Neural cell (in vitro differentiated cells): Measurements from ENCODE around the gene SCN10A. TPM values are rescaled to one million over a fixed set of nuclear protein-coding genes. Genes with fewer than 3 reads are reported as not detected.

Source experiments
- H2AFZ ChIP-seq: fragments of 200-600, 300-800 bp; sonication (generic), shearing (Covaris generic); 2 replicates; pipeline ENCODE4 v1.6.0; 2014; ENCODE audit warnings: low read depth, mild to moderate bottlenecking, antibody characterized with exemption, low read length, moderate library complexity
- H3F3A ChIP-seq: fragments of 200-600 bp; shearing (Covaris generic); 2 replicates; pipeline ENCODE4 v1.6.1; 2016; ENCODE audit warnings: mild to moderate bottlenecking, moderate library complexity, mixed read lengths, antibody characterized with exemption, low read length; ENCODE audit not compliant: insufficient read depth, poor library complexity, severe bottlenecking
- H3K27ac ChIP-seq: fragments of 200-600, 300-800 bp; sonication (generic), shearing (Covaris generic); 2 replicates; pipeline ENCODE4 v1.5.1; 2014; ENCODE audit warnings: mild to moderate bottlenecking, low read length, moderate library complexity
- H3K27me3 ChIP-seq: fragments of 300-800, 200-600 bp; sonication (generic), shearing (Covaris generic); 2 replicates; pipeline ENCODE4 v1.6.0; 2014; ENCODE audit warnings: mild to moderate bottlenecking, low read depth, low read length, moderate library complexity; ENCODE audit not compliant: insufficient read depth
- H3K36me3 ChIP-seq: fragments of 300-800, 200-600 bp; sonication (generic), shearing (Covaris generic); 2 replicates; pipeline ENCODE4 v1.5.1; 2014; ENCODE audit warnings: mild to moderate bottlenecking, antibody characterized with exemption, low read length, moderate library complexity; ENCODE audit not compliant: insufficient read depth
- H3K4me2 ChIP-seq: fragments of 300-800, 200-600 bp; sonication (generic), shearing (Covaris generic); 2 replicates; pipeline ENCODE4 v1.6.0; 2014; ENCODE audit warnings: mild to moderate bottlenecking, low read length
- H3K4me3 ChIP-seq: fragments of 300-800, 200-600 bp; sonication (generic), shearing (Covaris generic); 2 replicates; pipeline ENCODE4 v1.5.1; 2014; ENCODE audit warnings: mild to moderate bottlenecking, low read length, moderate library complexity
- H3K79me2 ChIP-seq: fragments of 200-600 bp; shearing (Covaris generic); replicated peaks from 2 replicates; pipeline ENCODE4 v1.6.0; 2014; ENCODE audit warnings: mild to moderate bottlenecking, low read length, moderate library complexity; ENCODE audit not compliant: insufficient read depth
- H3K9ac ChIP-seq: fragments of 300-800, 200-600 bp; sonication (generic), shearing (Covaris generic); 2 replicates; pipeline ENCODE4 v1.6.1; 2016; ENCODE audit warnings: mild to moderate bottlenecking, low read length, mixed read lengths
- H3K9me2 ChIP-seq: fragments of 200-600 bp; shearing (Covaris generic); 2 replicates; pipeline ENCODE4 v1.6.1; 2016; ENCODE audit warnings: mild to moderate bottlenecking, low read length, mixed read lengths; ENCODE audit not compliant: insufficient read depth
- H3K9me3 ChIP-seq: fragments of 200-600, 300-800 bp; sonication (generic), shearing (Covaris generic); 2 replicates; pipeline ENCODE4 v1.6.1; 2016; ENCODE audit warnings: mild to moderate bottlenecking, mixed run types, low read length, moderate library complexity, mixed read lengths
- H4K20me1 ChIP-seq: fragments of 200-600 bp; shearing (Covaris generic); 2 replicates; pipeline ENCODE4 v1.6.1; 2016; ENCODE audit warnings: mild to moderate bottlenecking, mixed run types; ENCODE audit not compliant: insufficient read depth
- EP300 ChIP-seq: fragments of 450-650 bp; conservative IDR thresholded peaks from 2 replicates; pipeline ENCODE4 v1.6.1; 2014; ENCODE audit warnings: antibody characterized with exemption, mild to moderate bottlenecking, moderate library complexity; ENCODE audit not compliant: poor library complexity, severe bottlenecking
- EZH2 ChIP-seq: fragments of 200-600, 300-800 bp; shearing (Covaris generic), sonication (generic); IDR thresholded peaks from 2 replicates; pipeline ENCODE4 v1.6.1; 2014; ENCODE audit warnings: antibody characterized with exemption, low read length, borderline replicate concordance, mild to moderate bottlenecking; ENCODE audit not compliant: insufficient read depth, poor library complexity, severe bottlenecking
- MXI1 ChIP-seq: fragments of 450-650 bp; conservative IDR thresholded peaks from 2 replicates; pipeline ENCODE4 v1.6.1; 2014; ENCODE audit warnings: antibody characterized with exemption, mild to moderate bottlenecking; ENCODE audit not compliant: poor library complexity, severe bottlenecking
- POLR2AphosphoS5 ChIP-seq: IDR thresholded peaks from 2 replicates; pipeline ENCODE4 v1.6.1; 2012
- RAD21 ChIP-seq: fragments of 450-650 bp; conservative IDR thresholded peaks from 2 replicates; pipeline ENCODE4 v1.6.1; 2014; ENCODE audit warnings: antibody characterized with exemption, mild to moderate bottlenecking, moderate library complexity
- SMC3 ChIP-seq: fragments of 450-650 bp; conservative IDR thresholded peaks from 2 replicates; pipeline ENCODE4 v1.6.1; 2014; ENCODE audit warnings: antibody characterized with exemption, mild to moderate bottlenecking, moderate library complexity; ENCODE audit not compliant: poor library complexity
- TAF1 ChIP-seq: IDR thresholded peaks from 2 replicates; pipeline ENCODE4 v1.6.1; 2012; ENCODE audit warnings: low read depth
- polyA plus RNA-seq: library from polyadenylated mRNA; depleted of rRNA; stranded (reverse); fragments of >200 nt; gene quantifications from 2 replicates; pipeline ENCODE4 v1.2.3, GENCODE V29; 2014
- TF ChIP-seq, protein P1 (sequence below): IDR thresholded peaks from 2 replicates; pipeline ENCODE4 v1.6.1; 2012; ENCODE audit warnings: borderline replicate concordance
- TF ChIP-seq, protein P2 (sequence below): fragments of 450-650 bp; IDR thresholded peaks from 2 replicates; pipeline ENCODE4 v1.5.1; 2014; ENCODE audit warnings: antibody characterized with exemption, mild to moderate bottlenecking, moderate library complexity; ENCODE audit not compliant: poor library complexity, severe bottlenecking

SCN10A gene
- polyA plus RNA-seq, 1 donor from 2014 or later: not detected

DNA sequence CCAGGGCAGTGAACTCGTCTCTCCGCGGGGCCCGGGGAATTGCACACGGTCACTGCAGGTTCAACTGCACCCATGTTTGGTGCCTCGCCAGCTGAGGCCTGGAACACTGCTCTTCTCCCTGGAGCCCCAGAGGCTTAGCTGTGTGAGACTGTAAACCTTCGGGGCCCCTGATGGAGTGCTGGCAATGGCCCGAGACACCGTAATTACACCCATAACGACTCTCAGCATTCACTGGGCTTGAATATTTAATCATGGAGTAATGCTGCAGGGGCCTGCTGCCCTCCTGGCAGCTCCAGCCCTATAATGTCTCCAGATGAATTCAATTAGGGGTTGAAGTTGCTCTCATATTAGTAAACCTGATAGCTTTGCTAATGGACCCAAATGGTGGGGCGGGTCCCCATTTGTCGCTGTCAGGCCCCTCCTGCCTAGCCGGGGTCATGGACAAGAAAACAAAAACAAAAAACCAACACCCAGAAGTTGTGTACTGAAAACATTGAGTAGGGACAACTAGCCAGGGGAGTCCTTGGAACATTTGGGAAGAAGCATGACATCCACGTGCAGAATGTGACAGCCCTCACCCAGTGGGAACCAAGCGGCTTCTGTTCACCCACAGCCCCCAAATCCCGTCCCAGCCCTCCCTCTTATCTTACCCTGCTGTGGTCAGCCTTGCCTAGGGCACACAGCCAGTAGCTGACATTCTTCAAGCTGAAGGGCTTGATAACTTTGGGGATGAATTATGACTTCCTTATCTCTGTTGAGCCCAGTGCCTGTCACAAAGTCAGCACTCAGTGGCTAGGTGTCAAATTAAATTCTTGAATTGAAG is 92.2 kb downstream of the SCN10A start:
- no peak overlapping the region for H3K9ac ChIP-seq
- no peak overlapping the region for H3K4me3 ChIP-seq
- no peaks in the 10 kb centered on the region for H3K9me3 ChIP-seq
- no peak overlapping the region for H3K27ac ChIP-seq
- H3K27me3 ChIP-seq: no peaks in the 10 kb centered on the region
- no peaks in the 10 kb centered on the region for H3K36me3 ChIP-seq
- no peak overlapping the region for H2AFZ ChIP-seq
- no peaks in the 10 kb centered on the region for H3K9me2 ChIP-seq
- H3K4me2 ChIP-seq: no peak overlapping the region
- H4K20me1 ChIP-seq: no peaks in the 10 kb centered on the region
- TF ChIP-seq POLR2AphosphoS5 (no peak), SMC3 (no peak), MXI1 (no peak), EP300 (no peak), RAD21 (no peak)
- no peaks in the 10 kb centered on the region for H3K79me2 ChIP-seq
- H3F3A ChIP-seq: no peaks in the 10 kb centered on the region

DNA sequence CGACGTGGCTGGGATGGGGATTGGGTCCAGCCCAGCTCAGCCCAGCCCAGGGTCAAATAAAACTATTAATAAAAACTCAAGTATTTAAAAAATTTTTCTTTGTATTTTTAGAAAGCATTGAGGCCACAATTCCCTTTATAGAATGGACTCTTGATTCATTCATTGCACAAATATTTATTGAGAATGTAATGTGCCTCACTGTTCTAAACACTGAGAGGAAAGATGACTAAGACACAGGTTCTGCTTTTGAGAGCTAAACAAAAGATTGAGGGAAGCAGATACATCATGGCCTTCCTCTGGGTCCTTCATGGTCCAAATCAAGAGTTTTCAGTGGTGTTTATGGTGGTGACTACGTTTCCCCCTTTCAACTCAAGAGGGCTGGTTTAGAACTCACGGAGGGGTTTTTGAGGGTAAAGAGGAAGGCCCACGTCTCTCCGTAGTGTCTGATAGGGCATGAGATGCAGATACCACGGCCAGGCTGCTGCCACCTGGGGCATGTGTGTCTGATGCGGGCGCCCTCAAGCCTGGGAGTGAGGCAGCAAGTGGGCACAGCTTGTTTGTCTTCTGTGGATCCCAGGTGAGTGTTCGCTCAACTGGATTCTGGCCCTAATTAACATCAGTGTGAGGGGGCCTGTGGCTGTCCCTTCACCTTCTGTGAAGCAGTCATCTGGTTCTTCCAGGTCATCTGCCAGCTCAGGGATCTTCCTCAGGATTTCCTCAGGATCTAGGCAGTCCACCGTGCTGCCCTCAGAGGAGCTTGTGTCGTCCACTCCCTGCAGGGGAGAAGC is 93.0 kb downstream of the SCN10A start:
- no peaks in the 10 kb centered on the region for H3K36me3 ChIP-seq
- H2AFZ ChIP-seq: no peak overlapping the region
- no peaks in the 10 kb centered on the region for H4K20me1 ChIP-seq
- H3K79me2 ChIP-seq: no peaks in the 10 kb centered on the region
- H3F3A ChIP-seq: no peaks in the 10 kb centered on the region
- no peaks in the 10 kb centered on the region for H3K9me2 ChIP-seq
- no peak for TF ChIP-seq EP300
- TF ChIP-seq MXI1: no peak
- no peak for TF ChIP-seq POLR2AphosphoS5
- TF ChIP-seq TAF1: no peak
- TF ChIP-seq, protein P1, sequence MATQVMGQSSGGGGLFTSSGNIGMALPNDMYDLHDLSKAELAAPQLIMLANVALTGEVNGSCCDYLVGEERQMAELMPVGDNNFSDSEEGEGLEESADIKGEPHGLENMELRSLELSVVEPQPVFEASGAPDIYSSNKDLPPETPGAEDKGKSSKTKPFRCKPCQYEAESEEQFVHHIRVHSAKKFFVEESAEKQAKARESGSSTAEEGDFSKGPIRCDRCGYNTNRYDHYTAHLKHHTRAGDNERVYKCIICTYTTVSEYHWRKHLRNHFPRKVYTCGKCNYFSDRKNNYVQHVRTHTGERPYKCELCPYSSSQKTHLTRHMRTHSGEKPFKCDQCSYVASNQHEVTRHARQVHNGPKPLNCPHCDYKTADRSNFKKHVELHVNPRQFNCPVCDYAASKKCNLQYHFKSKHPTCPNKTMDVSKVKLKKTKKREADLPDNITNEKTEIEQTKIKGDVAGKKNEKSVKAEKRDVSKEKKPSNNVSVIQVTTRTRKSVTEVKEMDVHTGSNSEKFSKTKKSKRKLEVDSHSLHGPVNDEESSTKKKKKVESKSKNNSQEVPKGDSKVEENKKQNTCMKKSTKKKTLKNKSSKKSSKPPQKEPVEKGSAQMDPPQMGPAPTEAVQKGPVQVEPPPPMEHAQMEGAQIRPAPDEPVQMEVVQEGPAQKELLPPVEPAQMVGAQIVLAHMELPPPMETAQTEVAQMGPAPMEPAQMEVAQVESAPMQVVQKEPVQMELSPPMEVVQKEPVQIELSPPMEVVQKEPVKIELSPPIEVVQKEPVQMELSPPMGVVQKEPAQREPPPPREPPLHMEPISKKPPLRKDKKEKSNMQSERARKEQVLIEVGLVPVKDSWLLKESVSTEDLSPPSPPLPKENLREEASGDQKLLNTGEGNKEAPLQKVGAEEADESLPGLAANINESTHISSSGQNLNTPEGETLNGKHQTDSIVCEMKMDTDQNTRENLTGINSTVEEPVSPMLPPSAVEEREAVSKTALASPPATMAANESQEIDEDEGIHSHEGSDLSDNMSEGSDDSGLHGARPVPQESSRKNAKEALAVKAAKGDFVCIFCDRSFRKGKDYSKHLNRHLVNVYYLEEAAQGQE: no peak
- TF ChIP-seq EZH2: no peak
- TF ChIP-seq, protein P2, sequence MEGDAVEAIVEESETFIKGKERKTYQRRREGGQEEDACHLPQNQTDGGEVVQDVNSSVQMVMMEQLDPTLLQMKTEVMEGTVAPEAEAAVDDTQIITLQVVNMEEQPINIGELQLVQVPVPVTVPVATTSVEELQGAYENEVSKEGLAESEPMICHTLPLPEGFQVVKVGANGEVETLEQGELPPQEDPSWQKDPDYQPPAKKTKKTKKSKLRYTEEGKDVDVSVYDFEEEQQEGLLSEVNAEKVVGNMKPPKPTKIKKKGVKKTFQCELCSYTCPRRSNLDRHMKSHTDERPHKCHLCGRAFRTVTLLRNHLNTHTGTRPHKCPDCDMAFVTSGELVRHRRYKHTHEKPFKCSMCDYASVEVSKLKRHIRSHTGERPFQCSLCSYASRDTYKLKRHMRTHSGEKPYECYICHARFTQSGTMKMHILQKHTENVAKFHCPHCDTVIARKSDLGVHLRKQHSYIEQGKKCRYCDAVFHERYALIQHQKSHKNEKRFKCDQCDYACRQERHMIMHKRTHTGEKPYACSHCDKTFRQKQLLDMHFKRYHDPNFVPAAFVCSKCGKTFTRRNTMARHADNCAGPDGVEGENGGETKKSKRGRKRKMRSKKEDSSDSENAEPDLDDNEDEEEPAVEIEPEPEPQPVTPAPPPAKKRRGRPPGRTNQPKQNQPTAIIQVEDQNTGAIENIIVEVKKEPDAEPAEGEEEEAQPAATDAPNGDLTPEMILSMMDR: no peak
- no peak for TF ChIP-seq SMC3
- no peak for TF ChIP-seq RAD21
- H3K27me3 ChIP-seq: no peaks in the 10 kb centered on the region
- H3K27ac ChIP-seq: no peak overlapping the region
- no peak overlapping the region for H3K4me2 ChIP-seq
- no peaks in the 10 kb centered on the region for H3K9me3 ChIP-seq
- no peak overlapping the region for H3K9ac ChIP-seq
- H3K4me3 ChIP-seq: no peak overlapping the region
